ENCODE measurements around the gene VSIR.

- TF ChIP-seq CTCF (IDR thresholded peaks at IDR 0.05) (no peak), EZH2 (IDR thresholded peaks at IDR 0.05) (no peak), EZH2phosphoT487 (IDR thresholded peaks at IDR 0.05) (no peak)
Measured at GRCh38 chr10:71714592-71714991, 58.7 kb downstream of the VSIR start.

Data from neural progenitor cell (in vitro differentiated cells).